ENCODE results near the gene PDS5A. TPM values are rescaled to one million over a fixed set of nuclear protein-coding genes. Genes with fewer than 3 reads are reported as not detected.

PDS5A gene
- total and polyA plus RNA-seq, 7 donors = 14.2 to 34.0 (median 29.2) TPM

GRCh38 chr4:39937683-39938268 is 39.9 kb downstream of the PDS5A start:
- TF ChIP-seq CTCF (IDR thresholded peaks at IDR 0.05) = no peak
- Histone ChIP-seq H3K27me3 (ENCODE audit: insufficient read depth in 3 of 3, low read length in 2 of 3) (no peaks in the 10 kb centered on the region), H3K36me3 (ENCODE audit: insufficient read depth in 1 of 2, low read depth in 1 of 2) (no peaks in the 10 kb centered on the region), H3K27ac (no peak overlapping the region), H3K9me3 (no peaks in the 10 kb centered on the region), H3K4me1 (peaks cover 17% of the 10 kb centered on the region), H3K4me3 (no peak overlapping the region)
- no peak for DNase-seq
- no peak for ATAC-seq
- intact Hi-C loops (cut with DNase I) = no loop called here
- 92 to 100% (median 94%) methylated on average over 2 of the region's 2 CpGs for WGBS, 3 donors

GRCh38 chr4:39936565-39937418 is 40.9 kb downstream of the PDS5A start:
- Histone ChIP-seq H3K9me3 (no peaks in the 10 kb centered on the region), H3K36me3 (ENCODE audit: insufficient read depth in 1 of 2, low read depth in 1 of 2) (no peaks in the 10 kb centered on the region), H3K27ac (no peak overlapping the region), H3K4me3 (no peak overlapping the region), H3K4me1 (peaks cover 17% of the 10 kb centered on the region), H3K27me3 (ENCODE audit: insufficient read depth in 3 of 3, low read length in 2 of 3) (no peaks in the 10 kb centered on the region)
- ATAC-seq (no peak), DNase-seq (no peak)
- TF ChIP-seq CTCF (IDR thresholded peaks at IDR 0.05) = no peak
- 78 to 80% (median 78%) methylated on average over 6 of the region's 6 CpGs for WGBS, 3 donors
- intact Hi-C loops (cut with DNase I) = no loop called here

GRCh38 chr4:39933671-39934590 is 43.8 kb downstream of the PDS5A start:
- Histone ChIP-seq H3K27ac (peak overlapping the region; percentile 54), H3K27me3 (ENCODE audit: insufficient read depth in 3 of 3, low read length in 2 of 3) (no peaks in the 10 kb centered on the region), H3K36me3 (ENCODE audit: insufficient read depth in 1 of 2, low read depth in 1 of 2) (no peaks in the 10 kb centered on the region), H3K4me1 (peaks cover 17% of the 10 kb centered on the region), H3K4me3 (no peak overlapping the region), H3K9me3 (no peaks in the 10 kb centered on the region)
- WGBS, 3 donors = 22 to 39% (median 25%) methylated on average over 7 of the region's 7 CpGs
- TF ChIP-seq CTCF (IDR thresholded peaks at IDR 0.05) = no peak
- DNase-seq (no peak), ATAC-seq (peak in 3 of 4 donors; percentile 37 to 57 (median 42))
- intact Hi-C loops (cut with DNase I) = no loop called here

GRCh38 chr4:39932776-39933402 is 44.8 kb downstream of the PDS5A start:
- peak in 1 of 4 donors; percentile 10 for ATAC-seq
- Histone ChIP-seq H3K4me3 (no peak overlapping the region), H3K36me3 (ENCODE audit: insufficient read depth in 1 of 2, low read depth in 1 of 2) (peaks cover 0 to 3% of the 10 kb centered on the region in 2 donors), H3K9me3 (no peaks in the 10 kb centered on the region), H3K27me3 (ENCODE audit: insufficient read depth in 3 of 3, low read length in 2 of 3) (no peaks in the 10 kb centered on the region), H3K4me1 (peaks cover 17% of the 10 kb centered on the region), H3K27ac (no peak overlapping the region)
- intact Hi-C loops (cut with DNase I) = no loop called here
- WGBS, 3 donors = 86 to 95% (median 93%) methylated on average over 8 of the region's 8 CpGs
- TF ChIP-seq CTCF (IDR thresholded peaks at IDR 0.05) = no peak
- no peak for DNase-seq
